NK-92 (cell line): ENCODE results near the gene ABCC4.
"Not testable (repeated sequence)": the region's sequence is repeated elsewhere in the genome, so short reads cannot be mapped to it uniquely, and the experiment has no call there.

Experiments used
- DNase-seq: peaks from one replicate; lab custom pipeline; 2025; ENCODE audit not compliant: unreplicated experiment; lab: John Stamatoyannopoulos, UW

Gene ABCC4

DNA sequence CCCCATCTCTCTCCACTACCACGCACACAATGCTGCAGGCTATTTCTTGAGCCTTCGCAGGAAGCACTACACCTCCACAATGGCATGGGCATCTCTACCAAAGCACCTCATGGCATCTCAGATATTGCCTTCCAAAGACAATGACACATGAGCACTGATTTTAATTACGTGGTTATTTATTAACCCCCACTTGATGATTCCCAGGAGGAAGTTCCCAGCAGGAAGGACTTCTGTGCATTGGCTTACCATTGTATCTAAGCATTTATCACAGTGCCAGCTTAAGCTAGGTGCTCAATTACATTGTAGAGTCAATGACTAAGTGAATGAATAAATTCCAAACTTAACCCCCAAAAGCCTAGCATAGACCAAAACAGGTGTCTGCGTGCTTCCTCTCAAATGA is 101.4 kb downstream of the ABCC4 start:
- DNase-seq: no peak

- not testable (repeated sequence) for DNase-seq
Measured at GRCh38 chr13:95198606-95199005, 102.6 kb downstream of the ABCC4 start.

DNA sequence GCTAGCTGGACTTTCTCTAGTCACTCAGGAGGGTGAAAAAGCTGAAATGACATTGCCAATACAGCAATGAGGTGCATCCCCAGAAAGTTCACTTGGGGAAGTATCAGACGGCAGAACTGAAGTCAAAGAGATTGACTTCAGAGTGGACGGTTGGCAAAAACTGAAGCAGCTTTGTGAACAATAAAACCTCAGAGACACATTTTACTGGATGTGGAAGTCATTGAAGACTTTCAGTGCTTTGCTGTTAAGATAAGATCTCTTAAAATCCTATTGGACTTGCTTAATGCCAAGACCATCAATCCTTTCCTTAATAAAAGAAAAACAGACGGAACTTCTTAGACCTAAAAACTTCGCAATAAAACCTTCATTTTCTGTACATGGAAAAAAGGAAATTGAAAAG is 103.7 kb downstream of the ABCC4 start:
- DNase-seq: no peak

DNA sequence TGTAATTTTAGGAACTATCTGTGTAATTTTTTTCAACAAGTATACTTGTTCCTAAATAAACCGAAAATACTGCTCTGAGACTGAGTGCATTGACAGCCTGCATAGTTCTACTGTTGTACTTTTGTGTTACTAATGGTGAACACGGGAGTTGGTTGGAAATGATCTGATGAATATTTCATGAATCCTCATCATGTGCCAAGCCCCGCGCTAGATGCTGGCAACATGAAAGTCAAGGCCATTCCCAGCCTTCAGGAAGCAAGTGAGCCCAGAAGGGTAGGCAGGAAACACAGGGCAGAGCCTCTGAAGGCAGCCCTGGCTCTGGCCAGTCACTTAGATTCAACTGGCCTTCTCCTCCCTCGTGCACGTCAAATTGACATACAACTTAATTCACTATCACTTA is 106.1 kb downstream of the ABCC4 start:
- no peak for DNase-seq

DNA sequence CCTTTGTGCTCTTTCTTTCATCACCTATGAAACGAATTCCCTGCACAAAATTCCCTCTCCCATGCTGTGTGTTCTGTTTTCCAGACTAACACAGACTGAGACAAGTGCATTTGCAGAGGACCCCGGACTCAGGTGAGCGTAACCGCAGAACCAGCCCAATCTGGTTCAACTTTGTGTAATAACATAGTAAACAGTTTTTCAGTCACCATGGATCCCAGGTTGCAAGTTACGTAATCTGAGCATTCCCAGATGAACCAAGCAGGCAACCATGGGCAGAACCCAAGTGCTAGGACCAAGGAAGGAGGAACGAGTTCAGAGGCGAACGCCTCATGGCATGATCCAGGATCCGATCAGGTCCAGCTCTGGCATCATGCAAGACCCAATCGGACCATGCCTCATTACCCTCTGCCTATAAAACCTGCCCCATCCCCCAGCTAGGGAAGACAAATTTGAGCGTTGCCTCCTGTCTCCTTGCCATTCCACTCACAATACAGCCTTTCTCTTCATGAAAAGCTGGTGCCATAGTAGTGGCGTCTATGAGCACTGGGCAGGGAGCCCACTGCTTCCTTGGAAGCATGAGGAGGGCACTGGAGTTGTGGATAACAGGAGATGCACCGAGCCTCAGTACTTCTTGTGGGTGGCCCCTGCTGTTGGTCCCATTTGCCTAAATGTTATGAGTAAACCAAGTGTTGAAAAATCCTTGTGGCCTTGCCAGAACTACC is 107.6 kb downstream of the ABCC4 start:
- DNase-seq: no peak

DNA sequence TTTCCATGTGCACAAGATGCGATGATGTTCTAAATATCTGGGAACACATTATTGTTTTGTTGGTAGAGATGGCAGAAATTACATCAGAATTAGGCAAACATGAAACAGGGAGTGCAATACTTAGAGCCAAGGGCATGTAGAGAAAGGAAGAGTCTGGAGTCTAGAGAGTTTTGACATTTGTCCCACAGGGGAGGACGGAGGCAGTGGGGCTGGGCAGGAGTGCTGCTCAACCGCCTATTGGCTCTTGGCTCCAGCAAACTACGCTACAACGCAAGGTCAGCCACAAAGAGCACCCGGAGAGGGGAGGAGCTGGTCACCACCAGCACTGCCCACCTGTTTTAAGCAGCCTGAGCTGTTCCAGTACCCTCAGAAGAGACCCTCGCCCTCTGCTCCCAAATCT is 108.3 kb downstream of the ABCC4 start:
- DNase-seq: no peak

DNA sequence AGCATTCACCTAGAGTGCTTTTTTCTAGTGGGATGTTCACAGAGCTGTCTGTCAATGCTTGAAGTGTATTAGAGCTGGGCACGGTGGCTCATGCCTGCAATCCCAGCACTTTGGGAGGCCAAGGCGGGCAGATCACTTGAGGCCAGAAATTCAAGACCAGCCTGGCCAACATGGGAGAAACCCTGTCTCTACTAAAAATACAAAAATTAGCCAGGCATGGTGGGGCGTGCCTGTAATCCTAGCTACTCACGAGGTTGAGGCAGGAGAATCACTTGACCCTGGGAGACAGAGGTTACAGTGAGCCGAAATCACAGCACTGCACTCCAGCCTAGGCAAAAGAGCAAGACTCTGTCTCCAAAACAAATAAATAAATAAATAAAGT is 108.7 kb downstream of the ABCC4 start:
- DNase-seq: not testable (repeated sequence)

- DNase-seq: no peak
Measured at GRCh38 chr13:95191821-95192563, 109.3 kb downstream of the ABCC4 start.

GRCh38 chr13:95188128-95188527 is 113.1 kb downstream of the ABCC4 start:
- no peak for DNase-seq

GRCh38 chr13:95185851-95186250 is 115.4 kb downstream of the ABCC4 start:
- no peak for DNase-seq

DNA sequence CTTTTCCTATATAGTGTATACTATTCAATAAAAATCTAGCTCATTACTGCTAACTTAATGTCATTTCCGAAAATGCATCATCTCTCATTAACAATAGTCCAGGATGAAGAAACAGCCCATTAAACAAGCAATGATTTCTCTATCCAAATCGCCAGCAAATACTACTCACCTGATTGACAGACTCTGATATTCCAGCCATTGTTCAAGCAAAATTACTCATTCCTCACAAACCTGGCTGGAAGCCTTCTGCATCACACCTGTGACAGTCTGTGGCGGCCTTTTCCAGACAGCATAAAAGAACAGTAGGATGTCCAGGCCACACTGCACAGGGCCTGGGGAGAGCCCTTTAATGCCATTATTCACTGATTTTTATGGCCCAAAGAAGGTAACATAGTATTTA is 115.9 kb downstream of the ABCC4 start:
- DNase-seq: no peak

- no peak for DNase-seq
Measured at GRCh38 chr13:95184317-95184716, 116.9 kb downstream of the ABCC4 start.

- DNase-seq: no peak
Measured at GRCh38 chr13:95182570-95183265, 118.5 kb downstream of the ABCC4 start.

GRCh38 chr13:95181586-95181985 is 119.7 kb downstream of the ABCC4 start:
- DNase-seq: no peak

DNA sequence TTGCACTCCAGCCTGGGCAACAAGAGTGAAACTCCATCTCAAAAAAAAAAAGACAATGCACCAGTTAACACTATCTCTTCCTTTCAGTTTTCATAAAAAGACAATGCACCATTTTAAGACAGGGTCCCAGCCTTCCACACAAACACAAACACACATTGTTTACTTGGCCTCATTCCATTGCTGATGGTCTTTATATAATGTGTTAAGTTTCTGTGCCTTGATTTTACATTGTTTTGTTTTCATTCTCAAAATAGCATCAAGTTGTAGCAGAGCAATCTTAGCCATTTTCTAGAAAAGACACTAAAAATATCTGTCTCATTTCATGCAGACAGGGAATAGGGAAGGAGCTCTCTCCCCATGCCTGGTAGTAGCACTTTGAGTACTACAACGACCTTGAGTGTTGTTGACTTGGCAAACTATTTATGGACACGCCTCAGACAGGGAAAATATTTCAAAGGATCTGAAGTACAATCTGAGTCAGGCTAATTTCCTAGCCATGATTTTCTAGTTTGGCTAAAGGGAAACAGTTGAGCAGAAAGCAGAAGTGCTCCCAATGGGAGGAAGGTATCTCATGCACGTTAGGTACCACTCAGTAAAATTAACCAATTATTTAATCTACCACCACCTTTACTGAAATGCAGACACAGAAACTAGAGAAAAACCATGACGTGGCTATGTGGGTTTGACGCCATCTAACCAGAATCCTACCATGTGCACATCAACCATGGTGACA is 120.6 kb downstream of the ABCC4 start:
- no peak for DNase-seq

- DNase-seq: no peak
Measured at GRCh38 chr13:95176611-95177259, 124.5 kb downstream of the ABCC4 start.

GRCh38 chr13:95174517-95174916 is 126.7 kb downstream of the ABCC4 start:
- no peak for DNase-seq

DNA sequence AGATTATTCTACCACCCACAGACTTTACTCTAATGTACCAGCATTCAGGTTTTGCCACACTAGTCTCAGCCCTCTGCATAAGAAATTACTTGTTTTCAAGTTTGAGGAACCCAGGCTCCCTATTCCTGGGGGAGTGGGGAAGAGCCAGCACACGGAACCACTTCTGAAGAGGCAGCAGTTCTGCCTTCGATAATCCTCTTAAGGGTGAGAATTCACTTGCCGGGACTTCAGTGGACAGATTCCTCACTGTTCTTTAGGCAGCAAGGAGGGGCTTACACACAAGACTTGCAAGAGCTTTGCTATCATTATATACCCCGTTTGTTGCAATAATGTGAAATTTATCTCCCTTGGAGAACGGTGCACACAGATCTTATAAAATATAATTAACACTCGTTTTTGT is 133.1 kb downstream of the ABCC4 start:
- no peak for DNase-seq

DNA sequence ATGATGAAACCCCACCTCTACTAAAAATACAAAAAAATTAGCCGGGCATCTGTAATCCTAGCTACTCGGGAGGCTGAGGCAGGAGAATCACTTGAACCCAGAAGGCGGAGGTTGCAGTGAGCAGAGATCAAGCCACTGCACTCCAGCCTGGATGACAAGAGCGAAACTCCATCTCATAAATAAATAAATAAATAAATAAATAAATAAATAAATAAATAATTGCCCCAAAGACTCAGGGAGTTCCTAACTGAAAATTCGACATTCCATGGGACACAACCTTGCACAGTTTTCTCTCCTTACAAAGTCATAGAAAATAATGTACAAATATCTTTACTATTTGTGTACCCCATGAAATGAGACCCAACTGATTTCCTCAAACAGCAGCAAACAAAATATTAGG is 134.2 kb downstream of the ABCC4 start:
- DNase-seq: not testable (repeated sequence)

GRCh38 chr13:95164830-95165229 is 136.4 kb downstream of the ABCC4 start:
- DNase-seq: no peak
